HG03571 (cell line): Measurements from ENCODE around the gene NCAPG.

Source experiments
- ATAC-seq: cut with Tn5 transposase; IDR thresholded peaks from one replicate; pipeline ENCODE4 v1.9.1; 2021; ENCODE audit not compliant: unreplicated experiment

The NCAPG gene

DNA sequence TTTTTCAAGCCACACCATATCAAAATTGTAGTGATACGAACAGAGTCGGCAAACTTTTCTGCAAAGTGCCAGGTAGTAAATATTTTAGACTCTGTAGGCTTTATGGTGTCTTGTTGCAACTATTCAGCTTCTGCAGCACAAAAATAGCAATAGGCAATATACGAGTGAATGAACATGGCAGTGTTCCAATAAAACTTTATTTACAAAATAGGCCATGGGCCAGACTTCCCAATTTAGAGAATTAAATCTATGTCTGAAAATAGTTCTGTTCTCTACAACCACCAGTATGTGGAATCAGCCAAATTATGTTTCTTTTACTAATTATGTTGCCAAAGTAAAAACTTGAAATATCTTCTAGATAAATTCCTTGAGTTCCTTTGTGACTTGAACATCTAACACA is 56.5 kb downstream of the NCAPG start:
- ATAC-seq = no peak

GRCh38 chr4:17869327-17869726 is 58.5 kb downstream of the NCAPG start:
- ATAC-seq = no peak

- peak; percentile 85 for ATAC-seq
These were observed 64.8 kb downstream of the NCAPG start for GRCh38 chr4:17875402-17876070.

DNA sequence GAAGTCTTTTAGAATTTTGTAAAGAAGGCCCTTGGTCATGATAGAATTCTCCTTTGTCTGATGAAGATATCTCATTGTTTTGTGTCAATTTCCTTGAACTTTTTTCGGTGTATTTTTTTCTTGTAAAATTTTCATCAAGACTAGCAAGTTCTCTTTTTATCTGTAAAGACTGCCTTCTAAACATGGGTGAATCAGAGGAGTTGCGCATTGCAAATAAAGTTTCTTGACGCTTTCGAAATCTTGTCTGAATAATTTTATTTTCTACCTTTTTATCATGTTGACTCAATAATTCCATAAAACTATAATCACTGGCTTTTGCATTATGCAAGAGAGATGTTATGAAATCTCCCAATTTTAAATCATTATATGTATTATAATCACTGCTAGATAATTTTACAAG is 66.2 kb downstream of the NCAPG start:
- ATAC-seq = no peak

DNA sequence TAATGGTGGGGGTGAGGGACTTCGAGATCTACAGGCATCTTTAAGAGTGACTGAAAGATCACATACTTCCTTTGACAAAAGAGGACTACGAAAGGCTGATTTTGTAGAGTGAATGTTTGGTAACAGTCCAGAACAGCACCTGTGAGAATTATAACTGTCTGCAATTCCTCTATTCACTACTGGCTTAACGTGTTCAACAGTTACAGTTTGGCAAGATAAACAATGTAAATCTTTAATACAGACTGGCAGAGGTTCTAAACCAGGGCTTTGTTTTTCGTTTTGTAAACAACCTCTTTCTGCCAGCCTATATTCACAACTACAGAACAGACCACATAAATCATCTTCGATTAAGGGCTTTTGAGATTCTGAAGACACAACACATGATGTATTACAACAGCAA is 66.9 kb downstream of the NCAPG start:
- no peak for ATAC-seq

DNA sequence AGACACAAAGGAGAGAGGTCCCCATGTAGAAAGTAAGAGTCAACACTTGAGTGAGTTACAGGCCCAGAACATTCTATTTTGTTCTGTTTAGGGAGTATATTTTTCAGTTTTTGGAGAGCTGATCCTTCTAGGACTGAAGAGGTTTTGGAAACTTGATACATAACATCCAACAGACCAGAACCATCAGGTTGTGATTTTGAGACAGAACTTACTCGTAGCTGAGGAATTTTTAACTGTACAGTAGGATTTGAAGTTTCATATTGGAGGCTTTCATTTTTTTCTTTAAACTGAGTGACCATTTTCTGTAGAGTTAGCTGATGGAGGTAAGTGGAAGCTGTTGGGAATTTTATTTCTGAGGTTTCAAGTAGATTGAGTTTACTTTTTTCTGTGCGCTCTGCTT is 73.3 kb downstream of the NCAPG start:
- no peak for ATAC-seq

DNA sequence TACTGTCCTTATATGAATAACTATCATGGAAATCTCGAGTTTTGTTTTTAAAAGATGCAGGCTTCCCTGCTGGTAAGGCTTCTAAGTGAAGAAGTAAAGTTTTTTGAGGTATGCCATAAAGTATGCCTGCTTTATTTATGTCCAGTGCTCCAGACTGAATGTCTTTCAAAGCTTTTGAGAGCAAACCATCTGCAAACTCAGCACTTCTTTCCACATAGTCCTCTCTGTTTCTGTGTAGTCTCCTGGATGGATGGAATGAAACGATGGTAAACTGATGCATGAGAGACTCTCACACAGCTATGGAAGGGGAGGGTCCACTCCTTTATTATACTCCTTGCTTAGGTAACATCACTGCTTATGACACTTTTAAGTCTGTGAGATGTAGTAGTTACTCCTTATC is 73.7 kb downstream of the NCAPG start:
- no peak for ATAC-seq

GRCh38 chr4:17889692-17890091 is 78.9 kb downstream of the NCAPG start:
- no peak for ATAC-seq

DNA sequence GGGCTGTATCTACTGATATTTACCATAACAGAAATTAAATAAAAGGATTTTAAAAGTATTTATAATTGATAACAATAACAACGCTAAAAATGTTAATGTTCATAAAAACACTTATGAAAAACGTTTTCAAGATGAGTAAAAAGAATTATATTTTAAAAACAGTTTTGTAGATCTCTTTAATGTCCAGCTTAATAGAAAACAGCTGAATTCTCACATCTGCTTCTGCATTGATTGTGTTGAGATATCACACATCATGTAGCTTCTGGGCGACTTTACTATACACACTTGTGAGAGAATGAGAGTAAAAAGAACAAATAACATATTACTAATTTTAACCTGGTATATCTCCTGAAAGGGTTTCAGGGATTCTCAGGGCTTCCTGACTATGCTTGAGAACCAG is 83.6 kb downstream of the NCAPG start:
- ATAC-seq = no peak
